GM12801 (cell line): ENCODE measurements around the gene SASH1.

Experiments used
- CTCF ChIP-seq: IDR thresholded peaks from one replicate; pipeline ENCODE4 v1.5.1; 2011; ENCODE audit warnings: control low read depth; ENCODE audit not compliant: insufficient read length; ENCODE audit errors: extremely low read depth

Gene SASH1

GRCh38 chr6:148388521-148388920 lies 45.9 kb downstream of the SASH1 start:
- TF ChIP-seq CTCF: no peak

- no peak for TF ChIP-seq CTCF
Observed at GRCh38 chr6:148389086-148389485, 46.4 kb downstream of the SASH1 start.

GRCh38 chr6:148389917-148390316 lies 47.3 kb downstream of the SASH1 start:
- TF ChIP-seq CTCF: no peak

- TF ChIP-seq CTCF: no peak
Observed at GRCh38 chr6:148392671-148393070, 50.0 kb downstream of the SASH1 start.

GRCh38 chr6:148395583-148396101 lies 53.0 kb downstream of the SASH1 start:
- TF ChIP-seq CTCF: no peak

GRCh38 chr6:148396411-148396810 lies 53.8 kb downstream of the SASH1 start:
- no peak for TF ChIP-seq CTCF

- TF ChIP-seq CTCF: no peak
Observed at GRCh38 chr6:148396926-148397325, 54.3 kb downstream of the SASH1 start.

GRCh38 chr6:148398244-148398643 lies 55.6 kb downstream of the SASH1 start:
- TF ChIP-seq CTCF: no peak
